CD4-positive, alpha-beta T cell treated with Interleukin-21 for 1 hour (primary cell): ENCODE results near the gene STARD13.

ENCODE experiments used
- DNase-seq: peaks from one replicate; pipeline ENCODE4 v3.0.0-alpha.2; 2020

STARD13 gene

DNA sequence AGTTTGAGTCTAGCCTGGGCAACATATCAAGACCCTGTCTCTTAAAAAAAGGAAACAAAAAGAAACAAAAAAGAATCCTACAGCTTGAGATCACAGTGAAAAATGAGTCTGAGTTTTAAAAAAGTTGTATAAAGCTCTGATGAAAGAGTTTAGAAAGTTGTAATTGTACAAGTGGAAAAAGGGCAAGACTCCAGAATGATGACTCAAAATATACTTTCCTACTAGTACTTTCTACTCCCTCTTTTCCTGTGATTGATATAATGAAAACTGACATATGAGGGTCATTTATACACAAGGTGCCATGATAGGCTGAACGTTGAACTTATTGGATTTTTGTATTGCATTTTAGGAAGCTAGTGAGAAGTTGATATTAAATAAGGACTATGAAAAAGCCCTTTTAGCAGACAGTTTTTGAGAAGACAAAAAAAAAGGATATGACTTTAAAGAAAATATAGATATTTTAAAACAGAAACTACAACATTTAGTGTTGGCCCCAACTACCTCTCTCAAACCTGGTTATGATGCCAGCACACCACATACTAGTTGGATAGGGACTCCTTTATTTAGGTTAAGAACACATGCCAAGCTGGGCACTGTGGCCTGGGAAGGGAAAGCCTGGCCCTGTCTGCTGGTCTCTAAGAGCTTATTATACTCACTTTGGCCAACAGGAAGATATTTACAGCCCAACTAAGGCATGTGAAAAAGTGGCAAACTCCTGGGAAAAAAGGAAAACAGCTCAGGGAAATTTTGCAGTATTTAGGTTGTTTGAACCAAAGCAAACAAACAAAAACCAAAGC, 152.7 kb downstream of the STARD13 start:
- no peak for DNase-seq

DNA sequence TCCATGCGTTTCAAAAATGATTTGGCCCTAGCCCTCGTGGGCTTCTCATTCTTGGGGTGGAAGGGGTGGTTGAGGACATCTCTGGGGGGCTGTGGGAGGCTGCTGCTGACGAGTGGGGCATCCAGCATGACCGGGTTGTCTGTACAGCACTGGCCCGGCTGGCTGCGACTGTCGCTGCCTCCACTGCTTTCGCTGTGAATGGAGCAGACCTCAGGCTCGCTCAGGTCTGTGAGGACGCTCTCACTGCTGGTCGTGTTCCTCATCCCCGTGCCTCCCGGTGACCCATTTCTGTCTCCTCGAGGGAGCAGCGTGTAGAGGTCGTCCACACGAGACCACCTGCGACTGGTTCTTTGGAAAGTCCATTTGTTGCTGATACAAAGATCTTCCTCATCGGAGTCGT, 155.7 kb downstream of the STARD13 start:
- DNase-seq: no peak

DNA sequence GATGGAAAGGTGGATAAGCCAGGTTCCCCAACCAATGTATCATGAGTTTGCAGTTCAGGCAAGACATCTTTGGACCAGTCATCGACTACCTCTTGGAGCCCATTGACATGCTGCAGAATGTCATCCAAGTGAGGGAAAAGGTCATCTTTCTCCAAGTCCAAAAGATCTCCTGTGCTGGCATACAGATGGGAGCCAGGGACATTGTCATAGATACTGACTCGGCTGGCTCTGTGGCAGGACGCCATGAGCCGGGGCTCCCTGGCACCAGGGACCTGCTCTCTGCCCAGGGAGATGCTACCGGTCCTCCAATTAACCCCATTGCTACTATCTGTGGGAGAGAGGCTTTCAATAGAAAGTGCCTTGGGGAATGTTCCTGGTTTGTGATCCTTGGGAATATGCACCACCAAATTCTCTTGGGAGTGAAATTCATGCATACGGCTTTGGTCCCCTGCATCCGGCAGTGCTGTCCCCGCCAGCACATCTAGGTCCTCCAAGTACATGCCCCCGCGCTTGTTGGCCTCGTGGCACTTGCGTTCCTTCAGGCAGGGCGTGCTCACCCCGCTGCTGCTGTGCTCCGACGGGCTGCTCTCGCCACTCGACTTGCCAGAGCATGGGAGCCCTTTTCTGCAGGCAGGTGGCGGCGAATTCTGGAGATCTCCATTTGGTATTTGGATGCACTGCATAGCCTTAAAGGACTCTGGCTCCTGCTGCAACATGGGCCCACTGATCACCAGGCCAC, 156.3 kb downstream of the STARD13 start:
- DNase-seq: no peak

DNA sequence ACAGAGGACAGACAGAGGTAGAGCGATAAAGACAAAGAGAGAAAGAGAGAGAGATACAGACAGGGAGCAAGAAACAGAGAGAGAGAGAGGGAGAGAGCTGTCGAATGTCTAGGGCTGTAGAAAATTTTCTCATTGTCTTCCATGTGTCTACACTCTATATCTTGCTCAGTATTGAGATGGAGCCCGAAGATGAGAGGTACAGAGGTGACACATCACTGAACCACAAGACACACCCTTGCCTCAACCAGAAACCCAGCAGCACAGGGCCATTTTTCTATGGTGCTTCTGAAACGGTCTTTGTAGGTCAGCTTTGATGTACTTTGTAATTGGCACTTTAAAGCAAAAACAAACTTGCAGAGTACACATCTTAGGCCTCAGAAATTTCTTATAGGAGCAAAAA, 157.4 kb downstream of the STARD13 start:
- DNase-seq: no peak

DNA sequence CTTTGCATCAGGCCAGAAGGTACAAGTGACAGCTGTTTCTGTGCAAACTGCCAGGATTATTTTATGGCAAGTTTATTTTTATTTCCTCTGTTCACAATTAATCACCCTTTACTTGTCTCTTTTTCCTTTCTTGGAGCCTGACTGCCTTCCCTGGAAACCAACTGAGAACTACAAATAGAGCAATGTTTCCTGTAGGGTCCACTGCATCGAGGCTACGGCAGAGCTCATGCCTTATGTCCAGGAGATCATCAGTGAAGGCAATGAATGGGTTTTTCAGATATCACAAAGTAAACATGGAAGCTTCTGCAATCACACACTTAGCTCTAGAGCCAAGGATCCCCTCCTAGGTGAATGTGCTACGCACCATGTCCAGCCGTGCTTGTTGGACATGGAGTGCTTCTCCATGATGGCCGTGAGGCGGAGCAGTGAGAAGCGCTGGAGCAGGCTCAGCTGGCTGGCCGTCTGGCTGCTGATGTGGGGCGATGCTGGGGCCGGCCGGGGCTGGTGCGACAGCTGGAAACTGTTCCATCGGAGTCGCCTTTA, 158.5 kb downstream of the STARD13 start:
- no peak for DNase-seq

DNA sequence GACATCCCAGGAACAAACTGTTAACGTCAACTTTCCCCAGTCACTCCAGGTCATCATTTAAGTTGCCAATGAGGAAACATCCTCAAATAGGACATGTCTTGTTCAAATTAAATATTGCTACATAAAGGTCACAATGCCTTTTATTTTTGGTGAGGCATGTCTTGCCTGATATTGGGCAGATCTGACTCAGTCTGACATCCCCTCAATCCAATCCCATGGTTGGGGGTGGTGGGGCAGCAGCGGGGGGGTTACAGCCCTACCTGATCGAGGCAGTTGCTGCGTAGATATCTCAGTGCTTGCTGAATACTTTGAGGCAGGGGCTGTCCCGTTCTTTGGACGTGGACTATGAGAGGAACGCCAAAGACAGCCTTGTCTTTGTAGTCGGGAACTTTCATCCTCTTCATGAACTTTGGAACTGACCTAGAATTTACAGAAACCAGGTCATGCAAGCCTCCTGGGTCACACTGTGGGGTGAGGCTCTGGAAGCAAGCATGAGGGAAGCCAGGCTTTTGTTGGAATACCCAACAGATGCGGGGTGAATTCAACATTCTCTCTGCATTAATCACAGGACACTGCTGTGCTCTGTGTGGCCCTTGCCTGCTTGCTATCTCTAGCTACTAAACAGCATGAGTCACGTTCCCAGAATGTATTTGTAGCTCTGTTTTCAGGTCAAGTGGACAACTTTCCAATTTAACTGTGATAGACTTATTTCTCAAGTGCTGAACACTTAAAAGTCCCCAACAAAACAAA, 159.6 kb downstream of the STARD13 start:
- no peak for DNase-seq

DNA sequence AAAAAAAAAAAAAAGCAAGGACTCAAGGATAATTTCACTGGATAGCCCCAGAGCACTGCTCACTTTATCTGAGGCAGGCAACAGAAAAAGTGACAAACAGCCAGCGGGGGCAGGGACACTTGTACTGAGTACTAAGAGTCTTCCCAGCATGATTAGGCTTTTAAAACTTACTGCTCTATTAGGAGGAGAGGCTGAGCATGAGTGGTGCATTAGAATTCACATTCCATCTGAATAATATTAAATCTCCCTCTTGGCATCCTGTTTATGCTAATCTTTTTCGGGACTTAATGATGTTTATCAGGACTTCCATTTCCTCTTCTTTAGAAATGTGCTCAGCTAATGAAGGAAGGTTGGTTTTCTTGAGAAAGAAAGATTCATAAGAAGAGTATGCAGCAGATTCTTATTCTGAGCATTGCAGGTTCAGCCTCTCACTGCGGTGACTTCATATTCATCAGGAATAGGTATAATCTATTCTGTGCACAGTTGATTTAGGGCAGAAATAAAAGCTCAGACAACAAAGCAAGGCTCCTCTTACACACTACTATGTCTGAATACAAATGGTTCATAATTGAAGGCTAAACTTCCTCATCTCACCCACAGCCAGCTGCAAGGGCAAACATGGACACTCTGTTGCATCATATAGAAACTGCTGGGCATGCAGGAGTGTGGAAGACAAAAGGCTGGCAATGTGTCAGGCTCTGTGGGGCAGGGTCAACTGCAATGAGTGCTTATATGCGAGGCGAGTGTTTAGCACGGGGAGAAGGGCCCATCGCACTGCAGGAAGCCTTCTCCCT, 162.3 kb downstream of the STARD13 start:
- no peak for DNase-seq

DNA sequence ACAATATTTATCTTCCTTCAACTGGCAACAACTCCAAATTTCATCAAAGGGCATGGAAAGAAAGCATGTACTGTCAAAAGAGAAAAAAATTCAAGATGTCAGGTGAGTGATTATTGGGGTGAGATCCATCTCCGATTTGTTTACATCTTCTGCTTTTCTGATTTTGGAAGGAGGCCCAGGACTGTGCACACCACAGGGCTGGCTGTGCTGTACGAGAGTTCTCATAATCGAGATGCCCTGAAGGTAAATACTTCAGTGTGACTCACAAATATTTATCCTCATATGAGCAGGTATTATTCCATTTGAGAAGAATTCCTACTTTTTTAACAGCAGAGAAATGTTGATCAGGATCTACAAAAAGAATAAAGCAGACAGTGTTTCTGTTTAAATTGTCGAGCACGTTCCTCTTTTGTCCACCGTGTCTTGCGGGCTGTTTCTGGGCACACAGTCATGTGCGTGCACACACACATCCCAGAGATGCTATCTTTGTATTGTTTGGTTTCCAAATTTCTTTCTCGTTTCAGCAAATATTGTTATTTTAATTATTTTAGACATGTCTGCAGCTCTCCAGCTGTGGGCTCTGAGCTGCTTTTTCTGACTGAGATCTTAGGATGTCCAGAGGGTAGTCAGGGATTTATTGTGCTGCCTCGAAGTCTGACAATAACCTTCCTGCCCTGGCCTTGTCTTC, 165.6 kb downstream of the STARD13 start:
- no peak for DNase-seq

DNA sequence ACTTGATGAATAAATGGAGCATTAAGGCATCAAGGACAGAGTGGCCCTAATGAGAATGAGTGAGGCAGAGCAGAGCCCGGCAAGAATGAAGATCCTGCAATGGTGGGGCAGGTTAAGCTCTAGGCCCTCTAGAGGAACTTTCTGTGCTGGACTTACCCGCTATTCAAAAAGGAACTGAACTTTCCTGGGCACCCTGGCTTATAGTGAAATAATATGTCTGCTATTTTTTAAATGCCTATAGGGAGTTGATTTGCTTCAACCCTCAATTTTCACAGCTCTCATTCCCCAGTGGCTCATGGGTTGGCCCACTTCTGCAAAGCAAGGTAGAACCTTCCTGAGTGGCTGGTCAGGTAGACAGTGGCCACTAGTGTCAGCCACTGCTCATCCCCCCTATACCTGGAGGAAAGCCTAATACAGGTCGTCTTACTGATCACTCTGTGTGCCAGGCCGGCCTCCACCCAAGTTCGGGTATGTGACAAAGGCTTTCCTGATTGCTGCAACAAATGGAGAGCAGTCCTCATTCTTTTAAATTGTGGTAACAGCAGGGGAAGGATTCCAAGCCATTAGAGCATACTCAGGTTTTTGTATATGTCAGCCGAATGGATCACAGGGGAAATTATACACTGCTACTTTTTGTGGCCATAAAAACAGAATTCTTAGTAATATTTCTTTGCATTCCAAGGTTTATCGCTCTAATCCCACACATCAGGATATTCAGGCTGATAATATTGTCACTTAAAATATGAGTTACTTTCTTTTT, 166.4 kb downstream of the STARD13 start:
- no peak for DNase-seq

DNA sequence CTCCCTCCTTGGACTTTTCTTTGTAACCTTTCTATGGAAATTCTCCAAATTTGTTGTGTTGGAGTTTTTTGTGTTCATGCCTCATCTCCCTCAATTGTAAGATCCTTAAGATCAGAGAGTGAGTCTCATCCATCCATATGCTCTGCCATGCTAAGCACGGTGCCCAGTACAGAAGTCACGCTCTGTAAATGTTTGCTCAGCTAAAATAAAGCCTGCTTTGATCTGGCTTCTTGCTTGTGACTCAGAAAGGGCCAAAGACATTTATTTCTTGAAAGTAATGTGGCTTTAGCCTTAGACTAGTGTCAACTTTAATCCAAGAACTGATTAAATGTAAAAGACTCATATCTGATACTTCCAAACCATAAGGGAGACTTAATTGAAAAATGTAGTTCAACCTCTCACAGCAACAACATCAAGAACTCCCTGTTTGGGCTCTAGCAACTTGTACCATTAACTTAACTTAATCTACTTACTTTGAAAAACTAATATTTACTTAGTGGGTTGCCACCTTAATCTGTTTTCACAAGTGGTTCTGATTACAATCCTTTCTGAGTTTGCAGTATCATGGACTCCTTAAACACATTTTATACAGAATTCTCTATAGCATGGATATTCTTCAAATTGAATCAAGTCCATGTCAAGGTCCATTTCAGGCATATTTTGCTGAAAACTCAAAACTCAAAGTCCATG, 169.1 kb downstream of the STARD13 start:
- no peak for DNase-seq

DNA sequence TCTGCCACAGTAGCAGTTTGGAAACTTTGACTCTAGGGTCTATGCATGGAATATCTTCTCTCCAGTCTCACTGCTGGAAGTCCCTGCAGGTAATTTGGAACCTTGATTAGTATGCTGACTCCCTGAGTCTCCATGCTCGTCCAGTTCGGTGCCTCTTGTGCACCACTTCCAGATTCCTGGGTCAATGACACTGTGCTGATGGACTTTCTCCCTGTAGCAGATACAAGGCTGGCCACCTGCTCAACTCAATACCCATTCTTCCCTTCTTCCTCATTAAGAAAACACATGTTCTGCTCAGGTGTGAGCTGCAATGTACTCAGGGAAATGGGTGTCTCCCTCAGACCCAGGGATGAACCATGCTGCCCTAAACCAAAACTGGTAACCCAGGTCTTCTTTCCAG, 170.3 kb downstream of the STARD13 start:
- no peak for DNase-seq

DNA sequence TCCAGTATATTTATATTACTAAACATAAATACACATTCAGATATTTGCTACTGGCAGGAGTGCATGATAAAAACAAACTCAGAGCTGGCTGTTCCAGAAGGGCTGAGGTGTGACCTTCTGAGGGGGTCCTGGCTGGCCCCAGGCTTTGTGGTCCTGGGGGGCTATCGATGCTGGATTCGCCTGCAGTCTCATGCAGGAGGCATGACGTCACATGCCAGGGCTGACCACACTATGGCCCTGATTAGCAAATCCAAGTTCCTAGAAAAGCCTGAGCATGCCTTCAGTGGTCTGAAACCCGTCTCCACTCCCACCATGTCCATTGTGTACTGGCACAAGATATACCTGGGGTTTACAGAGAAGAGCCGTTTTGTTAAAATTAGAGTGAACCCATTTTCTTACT, 171.4 kb downstream of the STARD13 start:
- no peak for DNase-seq

DNA sequence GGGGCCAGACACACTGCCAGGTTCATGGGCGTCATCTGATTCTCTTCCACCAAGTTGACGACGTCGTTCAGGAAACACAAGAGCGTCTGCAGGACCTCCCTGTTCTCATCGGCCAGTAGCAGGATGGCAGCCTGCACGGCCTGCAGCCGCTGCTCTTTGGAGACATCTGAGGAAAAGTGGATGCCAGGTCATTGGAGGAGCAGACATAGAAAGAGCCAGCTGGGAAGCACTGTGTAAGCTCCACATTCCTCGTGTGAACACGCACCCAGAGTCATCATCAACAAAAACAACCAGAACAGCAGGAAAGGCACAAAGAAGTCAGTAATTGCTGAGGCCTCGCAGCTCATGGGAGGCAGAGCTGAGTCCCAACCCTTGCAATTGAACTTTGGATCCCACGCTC, 172.8 kb downstream of the STARD13 start:
- no peak for DNase-seq

DNA sequence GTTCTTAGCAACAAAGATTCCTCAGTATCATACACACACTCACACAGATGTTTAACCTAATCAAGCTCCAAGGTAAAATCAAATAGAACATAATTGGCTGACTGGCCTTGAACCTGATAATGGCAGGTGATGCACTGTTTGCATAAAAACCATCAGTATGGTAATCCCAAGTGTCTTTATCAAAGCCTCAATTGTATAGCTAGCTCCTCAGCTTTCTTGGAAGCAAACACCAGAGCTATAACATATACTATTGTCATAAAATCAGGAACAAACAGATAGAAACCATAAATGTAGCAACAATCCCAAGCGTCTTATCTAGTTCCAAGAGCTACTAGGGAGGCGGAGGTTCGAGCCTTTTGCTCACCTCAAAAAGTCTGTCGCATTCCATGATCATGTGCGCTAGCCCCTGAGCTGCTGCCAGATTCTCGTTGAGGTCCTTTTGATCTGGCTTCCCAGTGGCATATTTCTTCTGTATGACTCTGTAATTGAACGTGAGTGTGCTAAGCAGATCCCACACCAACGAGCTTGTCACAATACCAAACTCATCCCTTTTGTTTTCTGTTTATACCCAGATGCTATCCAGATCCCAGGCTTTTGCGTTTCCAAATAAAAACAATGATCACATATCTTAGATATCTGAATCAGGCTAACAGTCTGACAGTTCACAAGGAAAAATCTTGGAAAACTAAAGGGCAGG, 174.0 kb downstream of the STARD13 start:
- no peak for DNase-seq

DNA sequence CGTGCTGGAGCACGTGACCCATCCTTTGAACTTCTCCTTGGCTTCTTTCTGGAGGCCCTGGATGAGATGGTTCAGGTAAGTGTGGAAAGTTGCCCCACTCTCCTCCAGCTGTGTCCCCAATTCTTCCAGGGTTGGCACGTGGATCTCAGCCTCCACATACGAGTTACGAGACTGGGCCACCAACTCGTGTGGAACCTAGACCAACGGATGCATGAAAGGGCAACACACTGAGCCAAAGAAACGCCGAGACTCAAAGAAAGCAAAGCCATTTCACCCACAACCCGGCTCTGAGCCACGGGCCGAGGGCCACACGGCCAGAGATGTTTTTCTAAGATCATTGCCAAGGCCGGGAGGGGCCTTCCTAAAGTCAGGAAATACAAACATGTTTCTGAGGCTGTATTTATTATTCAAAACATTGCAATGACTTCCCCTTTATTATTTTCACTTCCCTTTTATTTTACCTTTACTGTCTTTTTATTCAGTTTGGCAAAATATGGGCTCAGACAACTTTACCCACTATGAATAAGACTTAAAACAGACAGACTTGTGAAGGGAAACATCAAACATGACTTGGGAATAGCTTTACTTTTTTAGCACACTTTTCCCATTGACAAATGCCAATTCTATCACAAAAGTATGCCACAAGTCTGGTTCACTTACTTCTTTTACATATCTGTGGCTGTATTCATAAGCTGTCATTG, 174.7 kb downstream of the STARD13 start:
- DNase-seq: no peak

DNA sequence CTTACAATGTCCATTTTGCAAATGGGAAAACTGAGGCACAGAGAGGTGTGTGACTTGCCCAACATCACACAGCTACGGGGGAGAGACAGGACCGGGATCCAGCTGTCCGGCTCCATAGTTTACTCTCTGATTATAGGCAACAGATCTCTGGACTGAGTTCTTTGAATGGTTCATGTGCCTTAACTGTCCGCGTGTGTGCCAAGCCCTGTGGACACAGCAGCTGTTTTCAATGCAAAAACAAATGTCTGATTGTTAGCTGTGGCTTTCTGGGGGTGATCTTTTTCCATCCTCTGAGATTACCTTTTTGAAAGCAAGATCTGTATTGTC, 175.2 kb downstream of the STARD13 start:
- no peak for DNase-seq

DNA sequence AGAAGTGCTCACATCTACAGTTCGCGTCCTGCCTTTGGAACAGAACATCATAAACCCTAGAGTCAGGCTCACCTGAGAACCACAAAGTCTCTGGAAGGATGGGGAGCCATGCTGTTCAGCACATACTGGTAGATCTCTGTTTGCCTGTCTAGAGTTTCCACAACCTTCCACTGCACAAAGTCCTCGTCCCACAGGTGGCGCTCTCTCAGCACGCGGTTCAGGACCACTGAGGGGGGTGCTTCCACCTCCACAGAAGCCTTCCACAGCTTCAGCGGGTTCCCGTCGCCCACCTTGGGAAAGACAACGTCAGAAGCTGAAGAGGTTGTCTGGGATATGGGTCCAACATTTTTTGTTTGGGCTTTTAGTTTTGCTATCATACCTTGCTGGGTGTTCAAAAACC, 175.8 kb downstream of the STARD13 start:
- DNase-seq: no peak

DNA sequence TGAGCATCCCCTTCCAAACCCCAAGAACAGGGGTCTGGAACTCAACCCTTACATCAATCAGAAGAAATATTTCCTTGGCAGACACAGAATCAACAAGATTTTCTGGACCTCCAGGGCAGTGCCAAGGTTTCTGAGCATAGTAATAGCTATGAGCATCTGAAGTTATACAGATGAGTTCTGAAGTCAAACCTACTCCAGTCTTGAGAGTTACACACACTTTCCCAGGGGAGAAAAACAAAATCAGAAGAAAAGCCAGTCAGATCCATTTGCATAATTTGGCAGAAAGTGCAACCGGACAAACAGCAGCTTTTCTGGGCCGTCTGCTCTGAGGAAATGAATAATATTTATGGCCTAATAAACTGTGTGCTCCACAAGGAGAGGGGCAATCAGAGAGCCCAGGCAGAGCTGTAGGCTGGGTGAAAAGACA, 176.3 kb downstream of the STARD13 start:
- DNase-seq: no peak

DNA sequence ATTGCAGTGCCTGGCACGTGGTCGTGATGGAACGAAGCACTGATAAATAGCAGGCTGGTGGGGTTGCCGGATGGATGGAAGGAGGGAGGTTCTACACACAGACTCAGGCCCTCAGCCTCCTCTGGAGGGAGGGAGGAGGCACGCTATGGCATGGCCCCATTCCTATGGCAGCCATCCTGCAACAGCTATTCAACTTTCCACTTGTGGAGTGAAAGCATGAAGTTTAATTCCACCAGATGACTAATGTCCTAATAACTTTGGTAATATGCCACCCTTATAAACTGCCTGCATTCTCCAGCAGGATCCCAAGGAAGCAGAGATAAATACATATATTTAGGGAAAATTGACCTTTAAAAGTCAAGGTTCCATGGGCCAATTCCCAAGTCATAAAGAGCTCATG, 176.9 kb downstream of the STARD13 start:
- DNase-seq: no peak
